ENCODE measurements around the gene FBXL20.
"Not testable (repeated sequence)": the region's sequence is repeated elsewhere in the genome, so short reads cannot be mapped to it uniquely, and the experiment has no call there.

FBXL20 gene

DNA sequence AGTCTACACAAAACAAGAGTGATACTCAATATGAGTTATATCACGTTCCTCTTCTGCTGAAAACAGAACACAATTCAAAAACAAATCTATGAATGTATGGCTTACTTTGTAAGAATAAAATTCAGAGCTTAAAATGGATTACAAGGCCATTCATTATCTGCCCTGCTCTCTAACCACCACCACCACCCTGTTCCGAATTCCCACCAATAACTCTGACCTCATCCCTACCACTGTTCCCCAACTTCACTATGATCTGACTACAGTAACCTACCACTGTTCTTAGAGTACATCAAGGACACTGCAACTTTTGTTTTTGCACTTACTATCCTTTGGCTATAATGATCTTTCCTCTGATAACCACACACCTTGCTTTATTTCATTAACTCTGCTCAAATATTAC is 21.3 kb downstream of the FBXL20 start:
- DNase-seq (ENCODE audit: low read depth in 2 of 2), result no peak

DNA sequence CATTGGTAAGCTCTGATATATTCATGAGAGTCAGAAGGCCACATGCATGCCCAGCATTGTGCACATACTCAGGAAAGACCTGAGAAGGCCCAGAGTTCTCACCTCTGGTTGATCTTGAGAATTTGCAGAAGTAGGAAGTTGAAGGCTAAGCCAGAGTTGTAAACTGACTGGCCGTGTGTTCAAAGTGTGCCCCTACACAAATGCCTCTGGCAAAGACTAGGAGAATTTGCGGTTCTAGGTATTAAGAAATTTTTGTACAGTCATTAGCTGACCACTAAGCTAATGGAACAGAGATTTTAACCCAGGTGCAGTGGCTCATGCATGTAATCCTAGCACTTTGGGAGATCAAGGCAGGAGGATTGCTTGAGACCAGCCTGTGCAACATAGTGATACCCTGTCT is 25.0 kb downstream of the FBXL20 start:
- no peak for DNase-seq (ENCODE audit: low read depth in 2 of 2)

- DNase-seq (ENCODE audit: low read depth in 2 of 2), result not testable (repeated sequence)
Measured at GRCh38 chr17:39367805-39368204, 33.6 kb downstream of the FBXL20 start.

- no peak for DNase-seq (ENCODE audit: low read depth in 2 of 2)
Measured at GRCh38 chr17:39365872-39366271, 35.6 kb downstream of the FBXL20 start.

DNA sequence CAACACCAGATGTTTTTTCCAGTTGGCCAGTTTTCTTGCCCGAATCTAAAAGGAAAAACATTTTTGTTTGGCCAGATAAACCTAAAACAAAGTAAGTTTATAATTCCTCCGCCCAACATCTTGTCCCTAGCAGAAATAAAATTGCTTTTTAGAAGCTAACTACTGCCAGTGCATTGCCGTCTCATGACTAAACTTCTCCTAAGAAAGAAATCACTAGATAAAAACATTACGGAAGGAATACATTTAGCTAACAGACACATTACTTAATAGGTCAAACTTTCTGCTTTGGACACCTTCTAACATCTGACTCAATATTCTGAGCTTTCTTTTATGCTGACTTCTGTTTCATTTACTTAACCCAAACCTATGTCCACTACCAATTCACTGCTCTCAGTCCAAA is 36.2 kb downstream of the FBXL20 start:
- no peak for DNase-seq (ENCODE audit: low read depth in 2 of 2)

DNA sequence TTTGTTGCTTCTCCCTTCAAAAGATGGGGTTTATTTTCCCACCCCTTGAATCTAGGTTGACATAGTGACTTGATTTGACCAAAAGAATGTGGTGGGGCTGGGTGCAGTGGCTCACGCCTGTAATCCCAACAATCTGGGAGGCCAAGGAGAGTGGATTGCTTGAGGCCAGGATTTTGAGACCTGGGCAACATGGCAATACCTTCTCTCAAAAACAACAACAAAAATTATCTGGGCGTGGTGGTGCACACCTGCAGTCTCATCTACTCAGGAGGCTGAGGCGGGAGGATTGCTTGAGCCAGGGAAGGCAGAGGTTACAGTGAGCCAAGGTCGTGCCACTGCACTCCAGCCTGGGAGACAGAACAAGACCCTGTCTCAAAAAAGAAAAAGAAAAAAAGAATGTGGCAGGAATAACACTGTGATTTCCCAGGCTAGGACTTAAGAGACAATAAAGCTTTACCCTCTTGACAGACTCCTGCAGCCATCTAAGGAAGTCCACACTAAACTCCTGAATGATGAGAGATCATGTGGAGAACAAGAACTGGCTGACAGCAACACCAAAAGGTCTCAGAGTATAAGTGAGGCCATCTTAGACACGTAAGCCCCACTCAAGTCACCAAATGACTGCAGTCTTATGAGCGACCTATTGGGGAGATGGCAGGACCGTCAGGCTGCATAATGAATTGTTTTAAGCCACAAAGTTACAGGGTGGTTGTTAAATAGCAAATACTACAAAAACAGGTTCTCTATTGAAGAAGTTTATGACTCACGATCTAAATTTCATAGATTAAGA is 37.0 kb downstream of the FBXL20 start:
- no peak for DNase-seq (ENCODE audit: low read depth in 2 of 2)

DNA sequence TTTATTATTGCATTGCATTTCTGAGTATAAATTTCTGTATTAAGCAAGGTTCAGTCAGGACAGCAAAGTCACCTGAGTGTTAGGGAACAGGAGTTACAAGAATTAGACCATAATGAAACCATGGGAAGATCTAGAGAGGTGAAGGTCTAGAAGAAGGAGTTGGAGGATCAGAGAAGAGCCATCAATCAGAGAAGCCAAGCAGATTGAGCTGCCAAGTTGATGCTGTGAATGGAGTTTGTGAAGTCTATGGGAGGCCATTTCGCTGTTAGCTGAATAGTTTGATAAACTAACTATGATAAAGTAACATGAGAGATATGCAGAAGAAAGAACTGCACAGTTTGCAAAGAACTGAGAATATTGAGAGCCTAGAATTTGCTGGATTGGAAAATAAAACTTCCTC is 40.4 kb downstream of the FBXL20 start:
- no peak for DNase-seq (ENCODE audit: low read depth in 2 of 2)

GRCh38 chr17:39360537-39360936 is 40.9 kb downstream of the FBXL20 start:
- DNase-seq (ENCODE audit: low read depth in 2 of 2), result no peak

DNA sequence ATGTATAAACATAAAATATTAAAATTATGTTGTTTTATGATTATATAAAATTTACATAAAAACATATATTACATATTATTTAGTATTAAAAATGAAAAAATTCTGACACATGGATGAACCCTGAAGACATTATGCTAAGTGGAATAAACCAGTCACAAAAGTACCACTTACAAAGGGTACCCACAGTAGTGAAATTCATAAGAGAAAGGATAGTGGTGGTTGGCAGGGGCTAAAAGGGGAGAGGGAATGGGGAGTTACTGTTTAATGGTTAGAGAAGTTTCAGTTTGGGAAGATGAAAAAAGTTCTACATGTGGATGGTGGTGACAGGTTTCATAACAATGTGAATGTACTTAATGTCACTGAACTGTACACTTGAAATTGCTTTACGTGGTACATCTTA is 41.4 kb downstream of the FBXL20 start:
- DNase-seq (ENCODE audit: low read depth in 2 of 2), result no peak

DNA sequence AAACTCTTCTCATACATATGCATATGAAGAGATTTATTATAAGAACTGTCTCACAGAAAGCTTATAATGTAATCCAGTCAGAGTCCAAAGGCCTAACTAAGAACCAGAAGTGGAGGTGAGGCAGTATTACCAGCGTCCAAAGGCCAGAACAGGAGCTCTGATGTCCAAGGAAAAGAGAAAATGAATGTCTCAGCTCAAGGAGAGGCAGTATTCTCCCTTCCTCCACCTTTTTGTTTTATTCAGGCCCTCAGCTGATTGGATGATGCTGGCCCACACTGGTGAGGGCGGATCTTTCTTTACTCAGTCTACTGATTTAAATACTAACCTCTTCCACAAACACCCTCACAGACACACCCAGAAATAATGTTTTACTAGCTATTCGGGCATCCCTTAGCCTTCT is 43.4 kb downstream of the FBXL20 start:
- no peak for DNase-seq (ENCODE audit: low read depth in 2 of 2)

- no peak for DNase-seq (ENCODE audit: low read depth in 2 of 2)
Measured at GRCh38 chr17:39357488-39357887, 43.9 kb downstream of the FBXL20 start.

- DNase-seq (ENCODE audit: low read depth in 2 of 2), result no peak
Measured at GRCh38 chr17:39352986-39353385, 48.4 kb downstream of the FBXL20 start.

- no peak for DNase-seq (ENCODE audit: low read depth in 2 of 2)
Measured at GRCh38 chr17:39352511-39352910, 48.9 kb downstream of the FBXL20 start.

DNA sequence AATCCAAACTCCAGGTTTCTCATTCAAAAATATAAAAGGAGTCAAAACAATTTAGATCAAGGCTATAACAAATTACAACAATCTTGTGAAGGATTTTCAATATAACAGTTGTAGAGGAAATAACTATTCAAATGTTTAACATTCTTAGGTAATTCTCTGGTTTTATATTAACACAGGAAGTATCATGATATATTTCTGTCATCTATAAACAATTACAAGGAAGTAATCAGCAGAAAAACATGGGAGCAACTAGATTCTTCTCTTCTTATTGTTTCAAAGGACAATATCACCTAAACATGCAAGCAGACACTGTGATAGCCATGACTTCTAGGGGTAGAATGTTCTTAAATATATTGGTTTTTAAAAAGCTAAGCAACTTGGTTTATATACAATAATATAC is 49.9 kb downstream of the FBXL20 start:
- DNase-seq (ENCODE audit: low read depth in 2 of 2), result no peak

GRCh38 chr17:39349246-39349645 is 52.2 kb downstream of the FBXL20 start:
- no peak for DNase-seq (ENCODE audit: low read depth in 2 of 2)

GRCh38 chr17:39346863-39347262 is 54.6 kb downstream of the FBXL20 start:
- not testable (repeated sequence) for DNase-seq (ENCODE audit: low read depth in 2 of 2)

GRCh38 chr17:39341541-39341940 is 59.9 kb downstream of the FBXL20 start:
- DNase-seq (ENCODE audit: low read depth in 2 of 2), result no peak

GRCh38 chr17:39340731-39341130 is 60.7 kb downstream of the FBXL20 start:
- DNase-seq (ENCODE audit: low read depth in 2 of 2), result no peak

DNA sequence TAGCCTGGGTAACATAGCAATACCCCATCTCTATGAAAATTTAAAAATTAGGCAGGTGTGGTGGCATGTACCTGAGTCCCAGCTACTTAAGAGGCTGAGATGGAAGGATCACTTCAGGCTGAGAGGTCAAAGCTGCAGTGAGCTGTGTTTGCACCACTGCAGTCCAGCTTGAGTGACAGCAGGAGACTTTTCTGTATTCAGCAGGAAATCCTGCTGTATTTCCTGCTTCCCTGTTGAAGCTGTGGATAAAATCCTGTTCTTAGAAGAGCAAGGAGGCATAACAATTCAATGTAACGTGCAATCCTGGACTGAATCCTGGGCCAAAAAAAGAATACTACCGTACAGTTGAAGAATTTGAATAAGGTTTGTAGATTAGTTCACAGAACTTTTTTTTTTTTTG is 62.2 kb downstream of the FBXL20 start:
- DNase-seq (ENCODE audit: low read depth in 2 of 2), result no peak

GRCh38 chr17:39337649-39338048 is 63.8 kb downstream of the FBXL20 start:
- not testable (repeated sequence) for DNase-seq (ENCODE audit: low read depth in 2 of 2)

DNA sequence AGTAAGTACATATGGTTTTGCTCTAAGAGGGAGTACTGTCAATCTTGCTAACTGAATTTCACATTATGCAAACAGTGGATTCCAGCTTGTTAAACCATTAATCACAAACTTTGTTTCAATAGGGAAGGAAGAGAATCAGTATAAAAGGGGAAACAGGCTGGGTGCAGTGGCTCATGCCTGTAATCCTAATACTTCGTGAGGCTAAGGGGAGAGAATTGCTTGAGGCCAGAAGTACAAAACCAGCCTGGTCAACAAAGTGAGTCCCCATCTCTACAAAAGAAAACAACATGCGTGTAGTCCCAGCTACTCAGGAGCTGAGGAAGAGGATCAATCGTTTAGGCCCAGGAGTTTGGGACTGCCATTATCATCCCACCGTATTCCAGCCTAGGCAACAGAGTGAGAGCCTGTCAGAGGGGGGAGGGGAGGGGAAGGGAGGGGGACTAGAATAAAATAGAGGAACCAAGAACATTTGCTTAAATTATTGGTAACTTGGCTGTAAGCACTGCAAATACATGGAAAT is 65.7 kb downstream of the FBXL20 start:
- DNase-seq (ENCODE audit: low read depth in 2 of 2), result no peak

- DNase-seq (ENCODE audit: low read depth in 2 of 2), result not testable (repeated sequence)
Measured at GRCh38 chr17:39334008-39334744, 67.2 kb downstream of the FBXL20 start.

GRCh38 chr17:39332092-39332491 is 69.3 kb downstream of the FBXL20 start:
- DNase-seq (ENCODE audit: low read depth in 2 of 2), result no peak

Data from stimulated activated CD4-positive, alpha-beta T cell treated with anti-CD3 and anti-CD28 coated beads, Interleukin-1b, Interleukin-23, amount 100 ng/mL, for 4 hours (primary cell).